WERI-Rb-1 (cell line): ENCODE results near the gene TAOK3.

ENCODE experiments used
- DNase-seq: peaks from one replicate; pipeline ENCODE4 v3.0.0-alpha.2; 2020
- H3K27ac ChIP-seq: fragments of 250-450 bp; sonication (Bioruptor Pico); 2 replicates; pipeline ENCODE4 v1.5.1; 2020; ENCODE audit warnings: mild to moderate bottlenecking, moderate library complexity
- H3K27me3 ChIP-seq: fragments of 250-450 bp; sonication (Bioruptor Pico); 2 replicates; pipeline ENCODE4 v1.5.1; 2021; ENCODE audit warnings: mild to moderate bottlenecking, low read depth, moderate library complexity; ENCODE audit not compliant: insufficient read depth, severe bottlenecking
- H3K36me3 ChIP-seq: fragments of 250-450 bp; sonication (Bioruptor Pico); 2 replicates; pipeline ENCODE4 v1.5.1; 2020; ENCODE audit warnings: mild to moderate bottlenecking, moderate library complexity
- H3K4me3 ChIP-seq: 2 replicates; pipeline ENCODE4 v1.5.1; 2011; ENCODE audit warnings: low read depth, mild to moderate bottlenecking, control low read depth, low read length
- H3K9me3 ChIP-seq: fragments of 250-450 bp; sonication (Bioruptor Pico); 2 replicates; pipeline ENCODE4 v1.5.1; 2021; ENCODE audit warnings: mild to moderate bottlenecking, moderate library complexity; ENCODE audit not compliant: severe bottlenecking
- CTCF ChIP-seq: IDR thresholded peaks from 2 replicates; pipeline ENCODE4 v1.5.1; 2011; ENCODE audit warnings: low read depth, mild to moderate bottlenecking, control low read depth, inconsistent platforms, low read length

The TAOK3 gene

DNA sequence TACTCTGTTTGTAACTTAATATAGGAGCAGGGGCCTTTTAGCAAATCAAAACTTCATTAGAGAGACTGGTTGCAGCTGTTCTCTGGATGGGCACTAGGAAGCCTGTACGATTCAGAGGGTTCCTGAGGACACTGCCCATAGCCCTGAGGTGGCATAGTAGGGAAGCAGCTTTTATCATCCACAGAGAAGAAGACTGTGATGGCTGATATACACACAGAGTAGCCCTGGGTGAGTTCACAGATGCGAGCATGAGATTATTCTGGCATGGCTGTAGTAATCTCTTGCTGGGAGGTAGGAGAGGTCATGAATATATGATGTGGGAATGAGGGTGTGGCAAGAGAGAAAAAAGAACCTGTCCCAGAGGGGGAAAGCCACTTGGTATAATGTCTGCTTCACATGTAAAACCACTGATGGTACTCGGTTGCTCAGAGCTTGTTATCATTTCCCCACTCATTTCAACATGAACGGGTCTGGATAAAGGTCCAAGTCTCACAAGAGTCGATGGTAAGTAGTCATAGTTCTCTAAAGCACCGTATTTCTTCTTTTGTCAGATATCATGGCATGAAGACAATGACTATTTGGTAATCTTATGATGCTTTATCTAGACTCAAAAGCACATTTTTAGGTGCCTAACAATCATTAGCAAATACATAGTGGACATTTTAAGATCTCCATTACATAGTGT, 184.8 kb downstream of the TAOK3 start:
- Histone ChIP-seq H3K4me3 (no peak overlapping the region), H3K36me3 (no peaks in the 10 kb centered on the region), H3K27me3 (no peaks in the 10 kb centered on the region), H3K27ac (no peak overlapping the region), H3K9me3 (no peaks in the 10 kb centered on the region)
- TF ChIP-seq CTCF: no peak
- no peak for DNase-seq

- no peaks in the 10 kb centered on the region for H3K27me3 ChIP-seq
- no peak overlapping the region for H3K4me3 ChIP-seq
- DNase-seq: no peak
- no peaks in the 10 kb centered on the region for H3K9me3 ChIP-seq
- H3K27ac ChIP-seq: no peak overlapping the region
- H3K36me3 ChIP-seq: no peaks in the 10 kb centered on the region
- no peak for TF ChIP-seq CTCF
Observed at GRCh38 chr12:118185602-118186397, 186.9 kb downstream of the TAOK3 start.

GRCh38 chr12:118183711-118184110, 189.0 kb downstream of the TAOK3 start:
- DNase-seq: no peak
- no peak overlapping the region for H3K27ac ChIP-seq
- H3K36me3 ChIP-seq: no peaks in the 10 kb centered on the region; the same call in 1 of the 2 replicates
- H3K27me3 ChIP-seq: no peaks in the 10 kb centered on the region
- no peak for TF ChIP-seq CTCF
- H3K4me3 ChIP-seq: no peak overlapping the region
- H3K9me3 ChIP-seq: no peaks in the 10 kb centered on the region

GRCh38 chr12:118183155-118183554, 189.6 kb downstream of the TAOK3 start:
- TF ChIP-seq CTCF: no peak
- Histone ChIP-seq H3K4me3 (no peak overlapping the region), H3K27me3 (no peaks in the 10 kb centered on the region), H3K36me3 (no peaks in the 10 kb centered on the region; the same call in 1 of the 2 replicates), H3K27ac (no peak overlapping the region), H3K9me3 (no peaks in the 10 kb centered on the region)
- DNase-seq: no peak

DNA sequence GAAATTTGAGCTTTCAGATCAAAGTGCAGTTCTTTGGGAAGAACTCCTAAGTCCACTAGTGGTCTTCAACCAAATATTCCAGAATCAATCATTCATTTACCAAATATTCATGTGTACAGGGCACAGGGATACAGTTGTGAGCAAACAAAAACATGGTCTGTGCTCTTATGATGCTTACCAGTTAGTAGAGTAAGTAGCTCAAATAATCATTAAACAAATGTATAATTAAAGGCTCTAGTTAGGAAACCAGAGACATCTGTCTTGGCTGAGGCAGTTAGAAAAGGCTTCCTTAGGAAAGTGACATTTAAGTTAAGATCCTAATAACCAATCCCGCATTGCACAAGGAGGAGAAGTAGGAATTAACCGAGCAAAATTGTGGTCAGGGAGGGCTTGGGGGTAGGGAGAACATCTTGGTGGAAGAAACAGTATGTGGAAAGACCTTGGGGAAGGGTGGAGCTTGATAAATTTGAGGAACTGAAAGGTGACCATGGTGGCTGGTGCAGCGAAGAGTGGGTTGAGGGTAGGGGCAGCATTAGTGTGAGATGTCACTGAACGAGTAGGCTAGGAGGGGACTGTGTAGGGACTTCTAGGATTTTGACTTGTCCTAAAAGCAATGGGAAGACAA, 196.8 kb downstream of the TAOK3 start:
- Histone ChIP-seq H3K27ac (no peak overlapping the region), H3K36me3 (peaks cover 24% of the 10 kb centered on the region), H3K4me3 (no peak overlapping the region), H3K9me3 (no peaks in the 10 kb centered on the region), H3K27me3 (no peaks in the 10 kb centered on the region)
- no peak for TF ChIP-seq CTCF
- DNase-seq: no peak
